ENCODE measurements around the gene IGFBP5.

IGFBP5 gene

GRCh38 chr2:216635701-216636550 is 59.4 kb downstream of the IGFBP5 start:
- H3K4me3 ChIP-seq (ENCODE audit: low read length), result peak overlapping the region; percentile 96
- peaks cover 19% of the 10 kb centered on the region for H3K27me3 ChIP-seq (ENCODE audit: insufficient read depth, low read length)
- peaks cover 22% of the 10 kb centered on the region for H3K36me3 ChIP-seq (ENCODE audit: insufficient read depth, low read depth, low read length)
- H3K9ac ChIP-seq (ENCODE audit: low read depth, low read length), result peak overlapping the region; percentile 86; the same call in 1 of the 2 replicates
- no peaks in the 10 kb centered on the region for H3K9me3 ChIP-seq (ENCODE audit: insufficient read depth, low read depth, low read length)
- H3K4me1 ChIP-seq (ENCODE audit: insufficient read depth, low read length), result peaks cover 24% of the 10 kb centered on the region
- peak overlapping the region; percentile 66 for H3K27ac ChIP-seq (ENCODE audit: low read length)

- Histone ChIP-seq H3K4me3 (ENCODE audit: low read length) (peak overlapping the region; percentile 96), H3K9ac (ENCODE audit: low read depth, low read length) (peak overlapping the region; percentile 86; the same call in 1 of the 2 replicates), H3K4me1 (ENCODE audit: insufficient read depth, low read length) (peaks cover 26% of the 10 kb centered on the region), H3K27ac (ENCODE audit: low read length) (no peak overlapping the region), H3K36me3 (ENCODE audit: insufficient read depth, low read depth, low read length) (peaks cover 14% of the 10 kb centered on the region), H3K9me3 (ENCODE audit: insufficient read depth, low read depth, low read length) (no peaks in the 10 kb centered on the region), H3K27me3 (ENCODE audit: insufficient read depth, low read length) (peaks cover 19% of the 10 kb centered on the region)
Measured at GRCh38 chr2:216635171-216635570, 60.2 kb downstream of the IGFBP5 start.

GRCh38 chr2:216634370-216635148 is 60.8 kb downstream of the IGFBP5 start:
- Histone ChIP-seq H3K9ac (ENCODE audit: low read depth, low read length) (peak overlapping the region; percentile 86; the same call in 1 of the 2 replicates), H3K36me3 (ENCODE audit: insufficient read depth, low read depth, low read length) (peaks cover 9% of the 10 kb centered on the region; the same call in 1 of the 2 replicates), H3K27me3 (ENCODE audit: insufficient read depth, low read length) (peaks cover 19% of the 10 kb centered on the region), H3K27ac (ENCODE audit: low read length) (no peak overlapping the region), H3K9me3 (ENCODE audit: insufficient read depth, low read depth, low read length) (no peaks in the 10 kb centered on the region), H3K4me1 (ENCODE audit: insufficient read depth, low read length) (peaks cover 26% of the 10 kb centered on the region), H3K4me3 (ENCODE audit: low read length) (peak overlapping the region; percentile 96)

GRCh38 chr2:216633616-216634369 is 61.6 kb downstream of the IGFBP5 start:
- H3K4me3 ChIP-seq (ENCODE audit: low read length), result peak overlapping the region; percentile 96
- peaks cover 26% of the 10 kb centered on the region for H3K4me1 ChIP-seq (ENCODE audit: insufficient read depth, low read length)
- no peak overlapping the region for H3K27ac ChIP-seq (ENCODE audit: low read length)
- H3K9ac ChIP-seq (ENCODE audit: low read depth, low read length), result peak overlapping the region; percentile 86; the same call in 1 of the 2 replicates
- H3K9me3 ChIP-seq (ENCODE audit: insufficient read depth, low read depth, low read length), result no peaks in the 10 kb centered on the region
- H3K27me3 ChIP-seq (ENCODE audit: insufficient read depth, low read length), result peaks cover 19% of the 10 kb centered on the region
- peaks cover 5% of the 10 kb centered on the region; the same call in 1 of the 2 replicates for H3K36me3 ChIP-seq (ENCODE audit: insufficient read depth, low read depth, low read length)

GRCh38 chr2:216632952-216633615 is 62.3 kb downstream of the IGFBP5 start, which contains the start of gene IGFBP2:
IGFBP2 (plus strand) TSS chr2:216633420; CDS start chr2:216633524, 104 bp downstream.
- H3K27me3 ChIP-seq (ENCODE audit: insufficient read depth, low read length), result peaks cover 19% of the 10 kb centered on the region
- peaks cover 26% of the 10 kb centered on the region for H3K4me1 ChIP-seq (ENCODE audit: insufficient read depth, low read length)
- H3K36me3 ChIP-seq (ENCODE audit: insufficient read depth, low read depth, low read length), result peaks cover 5% of the 10 kb centered on the region; the same call in 1 of the 2 replicates
- H3K27ac ChIP-seq (ENCODE audit: low read length), result no peak within 1 kb of the TSS
- no peaks in the 10 kb centered on the region for H3K9me3 ChIP-seq (ENCODE audit: insufficient read depth, low read depth, low read length)
- peak within 1 kb of the TSS; percentile 86 for H3K9ac ChIP-seq (ENCODE audit: low read depth, low read length)
- H3K4me3 ChIP-seq (ENCODE audit: low read length), result peak within 1 kb of the TSS; percentile 96

GRCh38 chr2:216632346-216632951 is 62.9 kb downstream of the IGFBP5 start:
- H3K27ac ChIP-seq (ENCODE audit: low read length), result no peak overlapping the region

GRCh38 chr2:216629784-216630183 is 65.6 kb downstream of the IGFBP5 start:
- Histone ChIP-seq H3K4me1 (ENCODE audit: insufficient read depth, low read length) (peaks cover 10% of the 10 kb centered on the region), H3K36me3 (ENCODE audit: insufficient read depth, low read depth, low read length) (no peaks in the 10 kb centered on the region), H3K27ac (ENCODE audit: low read length) (no peak overlapping the region), H3K4me3 (ENCODE audit: low read length) (no peak overlapping the region), H3K9ac (ENCODE audit: low read depth, low read length) (no peak overlapping the region), H3K9me3 (ENCODE audit: insufficient read depth, low read depth, low read length) (no peaks in the 10 kb centered on the region), H3K27me3 (ENCODE audit: insufficient read depth, low read length) (peaks cover 19% of the 10 kb centered on the region)

More at GRCh38 chr2:216632346-216632951, 62.9 kb downstream of the IGFBP5 start:
- Histone ChIP-seq H3K27me3 (ENCODE audit: insufficient read depth, low read length) (peaks cover 19% of the 10 kb centered on the region), H3K4me1 (ENCODE audit: insufficient read depth, low read length) (peaks cover 25% of the 10 kb centered on the region), H3K9ac (ENCODE audit: low read depth, low read length) (peak overlapping the region; percentile 85), H3K4me3 (ENCODE audit: low read length) (peak overlapping the region; percentile 83), H3K9me3 (ENCODE audit: insufficient read depth, low read depth, low read length) (no peaks in the 10 kb centered on the region), H3K36me3 (ENCODE audit: insufficient read depth, low read depth, low read length) (peaks cover 2% of the 10 kb centered on the region; the same call in 1 of the 2 replicates)

GRCh38 chr2:216626875-216627245 is 68.5 kb downstream of the IGFBP5 start:
- Histone ChIP-seq H3K9me3 (ENCODE audit: insufficient read depth, low read depth, low read length) (no peaks in the 10 kb centered on the region), H3K36me3 (ENCODE audit: insufficient read depth, low read depth, low read length) (no peaks in the 10 kb centered on the region), H3K27me3 (ENCODE audit: insufficient read depth, low read length) (peaks cover 2% of the 10 kb centered on the region; the same call in 1 of the 2 replicates), H3K4me1 (ENCODE audit: insufficient read depth, low read length) (peaks cover 3% of the 10 kb centered on the region; the same call in 1 of the 2 replicates), H3K27ac (ENCODE audit: low read length) (no peak overlapping the region), H3K9ac (ENCODE audit: low read depth, low read length) (no peak overlapping the region), H3K4me3 (ENCODE audit: low read length) (no peak overlapping the region)

GRCh38 chr2:216626168-216626874 is 69.0 kb downstream of the IGFBP5 start:
- H3K9me3 ChIP-seq (ENCODE audit: insufficient read depth, low read depth, low read length), result no peaks in the 10 kb centered on the region
- H3K27ac ChIP-seq (ENCODE audit: low read length), result no peak overlapping the region
- no peak overlapping the region for H3K9ac ChIP-seq (ENCODE audit: low read depth, low read length)
- 0 out of 2 replicates have a peak, but pooled peaks cover 2% of the 10 kb centered on the region for H3K4me1 ChIP-seq (ENCODE audit: insufficient read depth, low read length)
- no peaks in the 10 kb centered on the region for H3K36me3 ChIP-seq (ENCODE audit: insufficient read depth, low read depth, low read length)
- H3K4me3 ChIP-seq (ENCODE audit: low read length), result no peak overlapping the region
- no peaks in the 10 kb centered on the region for H3K27me3 ChIP-seq (ENCODE audit: insufficient read depth, low read length)

GRCh38 chr2:216624251-216624650 is 71.1 kb downstream of the IGFBP5 start:
- no peaks in the 10 kb centered on the region for H3K9me3 ChIP-seq (ENCODE audit: insufficient read depth, low read depth, low read length)
- peaks cover 9% of the 10 kb centered on the region; the same call in 1 of the 2 replicates for H3K4me1 ChIP-seq (ENCODE audit: insufficient read depth, low read length)
- H3K36me3 ChIP-seq (ENCODE audit: insufficient read depth, low read depth, low read length), result no peaks in the 10 kb centered on the region
- H3K9ac ChIP-seq (ENCODE audit: low read depth, low read length), result no peak overlapping the region
- no peak overlapping the region for H3K4me3 ChIP-seq (ENCODE audit: low read length)
- H3K27me3 ChIP-seq (ENCODE audit: insufficient read depth, low read length), result no peaks in the 10 kb centered on the region
- H3K27ac ChIP-seq (ENCODE audit: low read length), result no peak overlapping the region

All from iPS-20b (cell line).